HG03521 (cell line): ENCODE results near the gene PDZD8.
"Not testable (repeated sequence)": the region's sequence is repeated elsewhere in the genome, so short reads cannot be mapped to it uniquely, and the experiment has no call there.

Source experiments
- ATAC-seq: cut with Tn5 transposase; IDR thresholded peaks from one replicate; pipeline ENCODE4 v1.9.1; 2021; ENCODE audit warnings: mild to moderate bottlenecking, moderate library complexity; ENCODE audit not compliant: unreplicated experiment

Gene PDZD8

DNA sequence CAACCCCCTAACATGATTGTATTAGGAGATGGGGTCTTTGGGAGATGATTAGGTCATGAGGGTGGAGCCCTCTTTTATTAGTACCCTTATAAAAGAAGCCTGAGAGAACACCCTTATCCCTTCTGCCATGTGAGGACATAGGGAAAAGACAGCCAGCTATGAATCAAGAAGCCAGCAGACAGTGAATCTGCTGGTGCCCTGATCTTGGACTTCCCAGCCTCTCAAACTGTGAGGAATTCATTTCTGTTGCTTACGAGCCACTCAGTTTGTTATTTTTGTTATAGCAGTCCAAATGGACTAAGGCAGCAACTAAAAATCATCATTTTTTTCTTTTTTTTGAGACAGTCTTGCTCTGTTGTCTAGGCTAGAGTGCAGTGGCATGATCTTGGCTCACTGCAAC, 74.6 kb downstream of the PDZD8 start:
- no peak for ATAC-seq

GRCh38 chr10:117299435-117299834, 75.8 kb downstream of the PDZD8 start:
- ATAC-seq = no peak

- ATAC-seq = no peak
Observed at GRCh38 chr10:117298219-117298618, 77.0 kb downstream of the PDZD8 start.

DNA sequence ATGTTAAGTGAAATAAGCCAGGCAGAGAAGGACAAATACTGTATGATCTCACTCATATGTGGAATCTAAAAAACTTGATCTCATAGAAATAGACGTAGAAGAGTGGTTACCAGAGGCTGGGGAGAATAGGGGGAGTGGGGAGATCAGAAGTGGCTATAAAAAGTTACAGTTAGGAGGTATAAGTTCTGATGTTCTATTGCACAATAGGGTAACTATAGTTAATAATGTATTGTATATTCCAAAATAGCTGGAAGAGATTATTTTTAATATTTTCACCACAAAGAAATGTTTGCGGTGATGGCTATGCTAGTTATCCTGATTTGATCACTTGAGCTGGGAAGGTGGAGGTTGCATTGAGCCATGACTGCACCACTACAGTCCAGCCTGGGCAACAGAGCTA, 80.5 kb downstream of the PDZD8 start:
- no peak for ATAC-seq

- no peak for ATAC-seq
Observed at GRCh38 chr10:117294039-117294645, 81.1 kb downstream of the PDZD8 start.

- not testable (repeated sequence) for ATAC-seq
Observed at GRCh38 chr10:117290872-117291271, 84.4 kb downstream of the PDZD8 start.

DNA sequence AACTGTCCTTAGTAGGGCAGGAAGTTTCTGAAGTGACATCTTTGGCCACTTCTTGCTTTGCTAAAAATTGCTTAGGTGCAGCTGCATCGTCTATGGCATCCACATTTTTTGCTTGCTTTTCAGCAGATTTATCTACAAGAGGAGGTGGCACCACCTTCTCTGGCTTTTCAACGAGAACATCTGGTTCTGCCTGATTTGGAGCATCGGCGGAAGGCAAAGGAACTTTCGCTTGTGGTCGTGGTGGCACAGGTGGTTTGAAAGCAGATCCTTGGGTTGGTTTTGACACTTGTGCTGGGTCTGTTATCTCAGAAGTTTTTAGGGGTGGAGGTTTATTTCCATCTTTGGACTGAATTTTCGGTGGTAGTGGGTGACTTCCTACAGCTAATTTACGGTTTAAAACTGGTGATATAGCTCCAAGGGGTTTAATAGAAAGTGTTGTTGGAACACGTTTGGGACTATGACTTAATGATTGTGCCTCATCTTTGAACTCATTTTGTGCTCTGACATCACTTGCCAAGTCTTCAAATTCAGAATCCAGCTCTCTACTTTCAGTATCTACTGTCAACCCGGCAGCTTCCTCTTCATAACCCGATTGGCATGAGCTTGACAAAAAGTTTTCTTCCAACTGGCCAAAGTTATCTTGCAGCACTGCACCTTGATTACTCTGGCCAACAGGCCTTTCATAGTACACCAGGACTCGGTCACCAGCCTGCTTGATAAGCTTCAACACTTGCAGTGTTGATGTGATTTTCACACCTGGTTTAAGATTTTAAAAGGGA, 90.3 kb downstream of the PDZD8 start:
- no peak for ATAC-seq

DNA sequence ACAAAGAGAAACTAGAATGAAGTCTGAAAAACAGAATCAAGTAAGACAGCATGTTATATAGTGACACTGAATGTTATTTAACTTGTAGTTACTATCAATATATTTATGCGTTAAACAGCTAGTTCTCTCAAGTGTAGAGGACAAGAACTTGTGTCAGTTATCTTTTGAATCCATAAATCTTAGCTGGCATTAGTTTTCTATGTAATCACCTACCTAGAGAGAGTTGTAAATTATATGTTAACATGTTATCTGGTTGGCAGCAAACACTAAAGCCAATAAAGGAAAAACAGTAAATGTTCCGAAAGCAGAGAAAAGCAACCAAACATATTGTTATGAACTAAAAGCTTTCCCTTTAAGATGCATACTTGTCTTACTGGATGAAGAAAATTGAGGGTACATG, 97.6 kb downstream of the PDZD8 start:
- no peak for ATAC-seq

- ATAC-seq = no peak
Observed at GRCh38 chr10:117275121-117275520, 100.1 kb downstream of the PDZD8 start.

DNA sequence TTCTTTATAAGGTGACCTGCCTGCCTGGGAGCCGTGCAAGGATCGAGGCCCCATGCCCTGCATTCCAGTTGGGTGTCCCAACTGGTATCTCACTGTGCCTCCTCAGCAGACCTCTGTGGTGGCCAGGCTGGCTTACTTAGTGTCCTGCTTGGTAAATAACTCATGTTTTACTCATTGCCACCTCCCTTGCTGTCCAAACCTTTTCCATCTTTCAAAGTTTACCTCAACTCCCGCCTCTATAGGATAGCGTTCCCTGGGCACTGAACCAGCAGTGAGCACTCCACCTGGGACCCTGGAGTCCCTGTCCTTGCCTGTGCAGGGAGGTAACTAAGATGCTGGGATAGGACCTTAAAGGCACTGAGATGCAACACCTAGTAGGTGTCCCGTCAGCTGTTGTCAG, 100.7 kb downstream of the PDZD8 start:
- ATAC-seq = no peak

DNA sequence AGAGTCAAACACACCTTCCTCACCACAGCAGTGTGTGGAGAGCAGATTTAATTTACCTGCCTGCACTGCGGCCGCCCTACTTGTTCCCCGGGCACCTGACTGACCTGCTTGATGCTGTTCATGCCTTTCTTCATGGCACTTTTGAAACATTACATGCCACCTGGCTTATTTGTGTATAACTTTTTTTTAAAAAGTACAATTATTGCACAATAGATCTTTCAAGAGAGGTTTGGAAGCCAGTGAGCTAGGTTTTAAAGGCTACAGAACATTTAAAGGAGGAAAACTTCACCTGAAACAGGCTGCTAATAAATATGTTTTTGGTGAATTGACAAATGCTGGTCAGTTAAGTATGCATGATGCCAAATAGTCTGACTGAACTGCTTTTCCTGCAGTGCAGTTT, 101.3 kb downstream of the PDZD8 start:
- ATAC-seq = no peak

DNA sequence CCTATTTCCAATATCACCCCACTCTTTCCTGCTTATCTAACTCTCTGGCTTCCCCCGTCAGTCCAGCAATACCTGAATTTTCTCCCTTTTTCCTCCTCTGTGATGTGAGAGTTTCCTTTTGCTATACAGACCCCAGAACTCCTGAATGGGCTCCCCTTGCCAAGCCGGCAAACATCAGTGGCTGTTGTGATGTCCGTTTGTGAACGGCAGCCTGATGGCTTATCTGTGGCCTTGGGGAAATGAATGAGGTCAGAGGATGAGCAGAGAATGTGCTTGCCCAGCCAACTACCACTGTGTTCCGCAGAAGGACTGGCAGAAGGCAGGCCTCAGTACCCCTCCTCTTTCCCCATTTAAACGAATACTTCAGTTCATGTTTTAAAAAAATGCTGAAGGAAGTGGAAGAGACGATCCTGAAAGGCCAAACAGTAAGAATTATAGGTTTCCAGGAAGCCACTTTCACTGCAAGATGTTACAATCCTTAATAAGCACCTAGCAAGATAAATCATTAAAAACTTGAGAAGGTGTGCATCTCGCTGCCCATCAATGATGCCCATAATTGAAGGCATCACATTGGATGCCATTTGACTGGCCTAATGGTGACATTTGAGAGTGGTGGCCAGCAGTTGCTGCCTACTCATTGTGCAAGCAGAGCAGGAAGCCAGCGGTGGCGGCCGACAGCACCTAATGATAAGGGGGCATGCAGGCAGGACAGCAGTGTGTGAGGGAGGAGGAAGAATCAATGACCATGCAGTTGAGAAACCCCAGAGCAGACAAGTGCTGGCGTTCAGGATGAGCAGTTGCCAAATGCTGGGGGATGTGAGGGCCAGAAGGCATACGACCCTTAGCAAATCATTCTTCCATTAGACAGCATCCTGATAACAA, 102.8 kb downstream of the PDZD8 start:
- no peak for ATAC-seq

GRCh38 chr10:117271427-117271826, 103.8 kb downstream of the PDZD8 start:
- ATAC-seq = no peak

- no peak for ATAC-seq
Observed at GRCh38 chr10:117268907-117269306, 106.3 kb downstream of the PDZD8 start.

- no peak for ATAC-seq
Observed at GRCh38 chr10:117268258-117268657, 107.0 kb downstream of the PDZD8 start.

- ATAC-seq = no peak
Observed at GRCh38 chr10:117266812-117267211, 108.4 kb downstream of the PDZD8 start.

DNA sequence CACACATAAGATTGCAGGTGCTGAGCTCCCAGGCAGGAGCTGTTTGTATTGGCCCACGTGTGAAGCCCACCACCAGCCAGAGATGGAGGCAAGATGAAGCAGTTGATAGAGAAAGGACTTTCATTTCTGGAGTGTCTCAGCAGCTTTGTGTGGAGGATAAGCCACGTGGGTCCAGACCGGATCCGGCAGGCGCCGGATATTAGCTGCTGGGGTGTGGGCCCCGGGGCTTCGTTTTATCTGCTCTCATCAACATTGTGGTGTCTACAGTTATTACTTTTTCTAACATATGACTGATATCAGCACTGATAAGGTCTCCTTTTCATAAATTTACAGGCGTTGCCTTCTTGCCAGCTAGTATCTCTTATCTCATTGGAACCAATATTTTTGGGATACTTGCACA, 108.8 kb downstream of the PDZD8 start:
- ATAC-seq = no peak

GRCh38 chr10:117264782-117265181, 110.5 kb downstream of the PDZD8 start:
- no peak for ATAC-seq

- no peak for ATAC-seq
Observed at GRCh38 chr10:117262903-117263293, 112.3 kb downstream of the PDZD8 start.

- ATAC-seq = no peak
Observed at GRCh38 chr10:117262291-117262902, 112.8 kb downstream of the PDZD8 start.

DNA sequence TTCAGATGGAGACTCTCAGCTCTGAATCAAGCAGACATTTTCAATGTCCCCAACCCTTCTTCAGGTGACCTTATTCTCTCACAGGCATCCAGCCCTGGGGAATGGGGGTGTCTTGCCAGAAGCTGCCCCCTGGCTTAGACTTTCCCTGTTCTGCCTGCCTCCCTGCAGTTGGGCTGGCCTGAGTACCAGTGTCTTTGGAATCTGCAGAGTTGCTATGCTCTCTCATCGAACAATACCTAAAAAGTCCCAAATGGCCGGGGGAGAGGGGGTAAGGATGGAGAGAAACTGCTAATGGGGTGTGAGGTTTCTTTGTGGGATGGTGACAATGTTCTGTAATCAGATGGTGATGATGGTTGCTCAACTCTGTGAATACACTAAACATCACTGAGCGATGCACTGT, 113.7 kb downstream of the PDZD8 start:
- ATAC-seq = no peak
